PC-3 (cell line): Measurements from ENCODE around the gene ANKS6. TPM values are rescaled to one million over a fixed set of nuclear protein-coding genes. Genes with fewer than 3 reads are reported as not detected.

Experiments used
- ATAC-seq: fragments of 200-7000 bp; cut with Tn5 transposase; 2 replicates; pipeline ENCODE4 v1.9.1; 2020; ENCODE audit warnings: mild to moderate bottlenecking, moderate library complexity
- BruUV-seq: library from RNA; stranded (reverse); fragments of 400-500 nt; replicated peaks from 2 replicates; lab custom pipeline; 2021; lab: Mats Ljungman, UMichigan
- CTCF ChIA-PET: fragments of 300-600 bp; sonication (Branson Sonifier 250); formaldehyde crosslinking; loops from one replicate; lab custom pipeline; 2022; ENCODE audit warnings: antibody characterized with exemption; lab: Charles Lee
- POLR2A ChIA-PET: fragments of 300-600 bp; sonication (Branson Sonifier 250); formaldehyde crosslinking; loops from one replicate; lab custom pipeline; 2022; ENCODE audit warnings: antibody characterized with exemption; ENCODE audit not compliant: unreplicated experiment; lab: Charles Lee
- DNase-seq: peaks from one replicate; pipeline ENCODE4 v3.0.0-alpha.2; 2015
- H2AFZ ChIP-seq: fragments of 300-600 bp; sonication (generic); 2 replicates; pipeline ENCODE4 v1.6.0; 2016; ENCODE audit warnings: antibody characterized with exemption, low read length
- H3F3A ChIP-seq: fragments of 300-600 bp; sonication (generic); one replicate; pipeline ENCODE4 v1.6.0; 2017; ENCODE audit warnings: antibody characterized with exemption, low read length, control low read depth, mild to moderate bottlenecking; ENCODE audit not compliant: unreplicated experiment
- H3K27ac ChIP-seq: fragments of 300-600 bp; sonication (generic); 2 replicates; pipeline ENCODE4 v1.5.1; 2016; ENCODE audit warnings: mild to moderate bottlenecking, low read length
- H3K27me3 ChIP-seq: fragments of 300-600 bp; sonication (generic); 2 replicates; pipeline ENCODE4 v1.6.1; 2016; ENCODE audit warnings: low read length, mixed read lengths
- H3K36me3 ChIP-seq: fragments of 300-600 bp; sonication (generic); 2 replicates; pipeline ENCODE4 v1.6.1; 2016; ENCODE audit warnings: low read depth, mixed run types, low read length, mixed read lengths
- H3K4me1 ChIP-seq: fragments of 300-600 bp; sonication (generic); 2 replicates; pipeline ENCODE4 v1.5.1; 2016; ENCODE audit warnings: low read length; ENCODE audit not compliant: insufficient read depth
- H3K4me2 ChIP-seq: fragments of 300-600 bp; sonication (generic); 2 replicates; pipeline ENCODE4 v1.6.0; 2016; ENCODE audit warnings: low read length
- H3K4me3 ChIP-seq: fragments of 300-600 bp; sonication (generic); 2 replicates; pipeline ENCODE4 v1.5.1; 2016; ENCODE audit warnings: mild to moderate bottlenecking, low read length, mixed read lengths
- H3K79me2 ChIP-seq: fragments of 300-600 bp; sonication (generic); 2 replicates; pipeline ENCODE4 v1.6.1; 2017; ENCODE audit warnings: low read length, mixed read lengths
- H3K9ac ChIP-seq: fragments of 300-600 bp; sonication (generic); 2 replicates; pipeline ENCODE4 v1.6.0; 2016; ENCODE audit warnings: mild to moderate bottlenecking, low read length
- H3K9me2 ChIP-seq: fragments of 300-600 bp; sonication (generic); replicated peaks from 2 replicates; pipeline ENCODE4 v1.6.1; 2016; ENCODE audit warnings: mixed run types, low read length, mixed read lengths
- H3K9me3 ChIP-seq: fragments of 300-600 bp; sonication (generic); 2 replicates; pipeline ENCODE4 v1.6.1; 2016; ENCODE audit warnings: low read length, mixed read lengths
- H4K20me1 ChIP-seq: fragments of 300-600 bp; sonication (generic); 2 replicates; pipeline ENCODE4 v1.6.1; 2016; ENCODE audit warnings: low read length, mixed read lengths
- CTCF ChIP-seq: fragments of 300-600 bp; sonication (generic); conservative IDR thresholded peaks from 2 replicates; pipeline ENCODE4 v1.5.1; 2017; ENCODE audit warnings: antibody characterized with exemption, low read depth, mild to moderate bottlenecking, low read length
- EZH2 ChIP-seq: fragments of 300-600 bp; sonication (generic); IDR thresholded peaks from one replicate; pipeline ENCODE4 v1.6.1; 2017; ENCODE audit warnings: antibody characterized with exemption, mild to moderate bottlenecking, low read length; ENCODE audit not compliant: unreplicated experiment
- EZH2phosphoT487 ChIP-seq: fragments of 300-600 bp; sonication (generic); IDR thresholded peaks from 2 replicates; pipeline ENCODE4 v1.6.1; 2018; ENCODE audit warnings: mild to moderate bottlenecking, antibody characterized with exemption, low read length, borderline replicate concordance
- intact Hi-C: fragments of 100-400 bp; cut with micrococcal nuclease; formaldehyde crosslinking; loops from 2 replicates; pipeline ENCODE4 v1.9.0; 2023
- total RNA-seq: library from RNA; depleted of rRNA; stranded (reverse); fragments of >200 nt; gene quantifications from 2 replicates; pipeline ENCODE4 v1.2.3, GENCODE V29; 2014

ANKS6 gene
- total RNA-seq, 1 experiment from 2014 or later, result 39.7 TPM

- Histone ChIP-seq H3K9me2 (no peaks in the 10 kb centered on the region), H3K27me3 (no peaks in the 10 kb centered on the region), H3K36me3 (no peaks in the 10 kb centered on the region), H3K4me3 (no peak overlapping the region), H3K9me3 (no peaks in the 10 kb centered on the region), H3K9ac (no peak overlapping the region), H3K79me2 (no peaks in the 10 kb centered on the region), H3K27ac (no peak overlapping the region), H3K4me2 (no peak overlapping the region), H3K4me1 (no peaks in the 10 kb centered on the region), H4K20me1 (no peaks in the 10 kb centered on the region), H2AFZ (no peak overlapping the region), H3F3A (no peaks in the 10 kb centered on the region)
- TF ChIP-seq EZH2, result no peak
- TF ChIP-seq EZH2phosphoT487, result no peak
- TF ChIP-seq CTCF, result no peak
- ATAC-seq (no peak), DNase-seq (no peak)
- CTCF ChIA-PET, result interaction anchor here (0.6 kb wide), 1 partner anchor 21 kb away, joined by 3 read pairs; no protein-coding TSS in a partner anchor
- BruUV-seq, result no TSS peak
- POLR2A ChIA-PET, result no interaction called here
- intact Hi-C loops, result no loop called here
These were observed 65.5 kb downstream of the ANKS6 start for GRCh38 chr9:98730871-98731270.

- BruUV-seq, result no TSS peak
- CTCF ChIA-PET, result no interaction called here
These were observed 67.9 kb downstream of the ANKS6 start for GRCh38 chr9:98728500-98728899.

More at GRCh38 chr9:98728500-98728899, 67.9 kb downstream of the ANKS6 start:
- Histone ChIP-seq H3K9me2 (no peaks in the 10 kb centered on the region), H3F3A (no peaks in the 10 kb centered on the region), H3K4me3 (no peak overlapping the region), H2AFZ (no peak overlapping the region), H3K9ac (no peak overlapping the region), H3K27ac (no peak overlapping the region), H3K4me1 (no peaks in the 10 kb centered on the region), H4K20me1 (no peaks in the 10 kb centered on the region), H3K4me2 (no peak overlapping the region), H3K36me3 (no peaks in the 10 kb centered on the region), H3K79me2 (no peaks in the 10 kb centered on the region), H3K9me3 (no peaks in the 10 kb centered on the region), H3K27me3 (0 out of 2 replicates have a peak, but pooled peaks cover 5% of the 10 kb centered on the region)
- no peak for ATAC-seq
- intact Hi-C loops, result no loop called here
- no peak for DNase-seq
- TF ChIP-seq EZH2 (no peak), CTCF (no peak), EZH2phosphoT487 (no peak)
- POLR2A ChIA-PET, result interaction anchor here (0.6 kb wide), 1 partner anchor 271 kb away, joined by 4 read pairs; no protein-coding TSS in a partner anchor
